ENCODE results near the gene STON1.

- TF ChIP-seq EZH2 (IDR thresholded peaks at IDR 0.05; ENCODE audit: borderline replicate concordance, insufficient read depth, low read length, poor library complexity, severe bottlenecking) (no peak), CTCF (IDR thresholded peaks at IDR 0.05; ENCODE audit: poor library complexity, severe bottlenecking) (no peak), TAF1 (IDR thresholded peaks at IDR 0.05; ENCODE audit: low read depth) (no peak), REST (IDR thresholded peaks at IDR 0.05; ENCODE audit: borderline replicate concordance) (no peak), POLR2AphosphoS5 (IDR thresholded peaks at IDR 0.05) (no peak)
Observed at GRCh38 chr2:48560546-48561209, 30.7 kb downstream of the STON1 start.

Data from neural cell (in vitro differentiated cells).